Measurements from ENCODE around the gene CDH3. TPM values are rescaled to one million over a fixed set of nuclear protein-coding genes. Genes with fewer than 3 reads are reported as not detected.

CDH3 gene
- total and polyA plus RNA-seq, 2 of the 13 experiments (the other 11 are each of a cell fraction or from before 2014, with no cell fraction given), result 0.11 TPM; not detected in 1

- TF ChIP-seq AHDC1 (CRISPR knock-in tag; IDR thresholded peaks at IDR 0.05; ENCODE audit: borderline replicate concordance) (no peak), YEATS4 (CRISPR knock-in tag; IDR thresholded peaks at IDR 0.05; ENCODE audit: borderline replicate concordance) (no peak), KAT2B (IDR thresholded peaks at IDR 0.05; ENCODE audit: borderline replicate concordance, low read depth, low read length) (no peak), ZNF883 (CRISPR knock-in tag; IDR thresholded peaks at IDR 0.05; ENCODE audit: not compliant biosample characterization) (no peak), ETV5 (CRISPR knock-in tag; IDR thresholded peaks at IDR 0.05; ENCODE audit: borderline replicate concordance) (peak; percentile 47; the same call in 1 of the 2 replicates), ZNF770 (CRISPR knock-in tag; IDR thresholded peaks at IDR 0.05) (peak; percentile 28; the same call in 1 of the 2 replicates), EZH2 (conservative IDR thresholded peaks at IDR 0.05; ENCODE audit: low read depth, low read length) (no peak), ZFX (CRISPR knock-in tag; IDR thresholded peaks at IDR 0.05; ENCODE audit: low read depth) (peak; percentile 62), HDAC2 (CRISPR knock-in tag; IDR thresholded peaks at IDR 0.05) (peak; percentile 53), HOXA3 (CRISPR knock-in tag; IDR thresholded peaks at IDR 0.05) (no peak), ZBTB44 (CRISPR knock-in tag; IDR thresholded peaks at IDR 0.05) (no peak), FOXO1 (CRISPR knock-in tag; IDR thresholded peaks at IDR 0.05) (peak; percentile 47; the same call in 1 of the 2 replicates), AKNA (CRISPR knock-in tag; IDR thresholded peaks at IDR 0.05; ENCODE audit: borderline replicate concordance) (no peak)
Observed at GRCh38 chr16:68704232-68704867, 59.2 kb downstream of the CDH3 start (continued).
